AG04450 (cell line): Measurements from ENCODE around the gene TIMM23. TPM values are rescaled to one million over a fixed set of nuclear protein-coding genes. Genes with fewer than 3 reads are reported as not detected.
"Not testable (repeated sequence)": the region's sequence is repeated elsewhere in the genome, so short reads cannot be mapped to it uniquely, and the experiment has no call there.

Experiments used
- CTCF ChIA-PET: fragments of 300-600, 350-600 bp; formaldehyde crosslinking; extraction: SDS; loops from one replicate; lab custom pipeline; 2022; ENCODE audit warnings: antibody characterized with exemption, inconsistent platforms; lab: Charles Lee
- POLR2A ChIA-PET: fragments of 350-600 bp; formaldehyde crosslinking; extraction: SDS; loops from one replicate; lab custom pipeline; 2021; ENCODE audit warnings: antibody characterized with exemption, inconsistent platforms; lab: Yijun Ruan, JAX
- DNase-seq: peaks from one replicate; pipeline ENCODE4 v3.0.0-alpha.2; 2011; ENCODE audit warnings: low read depth, low spot score
- H3K27ac ChIP-seq: one replicate; pipeline ENCODE4 v1.5.1; 2012; ENCODE audit warnings: low read depth, low read length, control low read depth
- H3K27me3 ChIP-seq: one replicate; pipeline ENCODE4 v1.6.0; 2012; ENCODE audit warnings: low read length; ENCODE audit not compliant: control insufficient read depth, insufficient read depth
- H3K4me3 ChIP-seq: 2 replicates; pipeline ENCODE4 v1.5.1; 2011; ENCODE audit warnings: mild to moderate bottlenecking, low read depth, low read length, control low read depth
- H3K9me3 ChIP-seq: 2 replicates; pipeline ENCODE4 v1.5.1; 2012; ENCODE audit warnings: low read length; ENCODE audit not compliant: control insufficient read depth, insufficient read depth
- polyA minus RNA-seq: library from RNA; depleted of rRNA, polyadenylated mRNA; stranded (reverse); fragments of >200 nt; gene quantifications from 2 replicates; pipeline ENCODE4 v1.2.3, GENCODE V29; 2011; rRNA and poly(A)+ RNA removed
- polyA plus RNA-seq: library from polyadenylated mRNA; depleted of rRNA; stranded (reverse); fragments of >200 nt; gene quantifications from 2 replicates; pipeline ENCODE4 v1.2.3, GENCODE V29; 2011; rRNA removed

The TIMM23 gene, protein sequence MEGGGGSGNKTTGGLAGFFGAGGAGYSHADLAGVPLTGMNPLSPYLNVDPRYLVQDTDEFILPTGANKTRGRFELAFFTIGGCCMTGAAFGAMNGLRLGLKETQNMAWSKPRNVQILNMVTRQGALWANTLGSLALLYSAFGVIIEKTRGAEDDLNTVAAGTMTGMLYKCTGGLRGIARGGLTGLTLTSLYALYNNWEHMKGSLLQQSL
- polyA plus RNA-seq (113 and 137 TPM in 2 replicates), polyA minus RNA-seq (54.6 and 81.8 TPM in 2 replicates)

DNA sequence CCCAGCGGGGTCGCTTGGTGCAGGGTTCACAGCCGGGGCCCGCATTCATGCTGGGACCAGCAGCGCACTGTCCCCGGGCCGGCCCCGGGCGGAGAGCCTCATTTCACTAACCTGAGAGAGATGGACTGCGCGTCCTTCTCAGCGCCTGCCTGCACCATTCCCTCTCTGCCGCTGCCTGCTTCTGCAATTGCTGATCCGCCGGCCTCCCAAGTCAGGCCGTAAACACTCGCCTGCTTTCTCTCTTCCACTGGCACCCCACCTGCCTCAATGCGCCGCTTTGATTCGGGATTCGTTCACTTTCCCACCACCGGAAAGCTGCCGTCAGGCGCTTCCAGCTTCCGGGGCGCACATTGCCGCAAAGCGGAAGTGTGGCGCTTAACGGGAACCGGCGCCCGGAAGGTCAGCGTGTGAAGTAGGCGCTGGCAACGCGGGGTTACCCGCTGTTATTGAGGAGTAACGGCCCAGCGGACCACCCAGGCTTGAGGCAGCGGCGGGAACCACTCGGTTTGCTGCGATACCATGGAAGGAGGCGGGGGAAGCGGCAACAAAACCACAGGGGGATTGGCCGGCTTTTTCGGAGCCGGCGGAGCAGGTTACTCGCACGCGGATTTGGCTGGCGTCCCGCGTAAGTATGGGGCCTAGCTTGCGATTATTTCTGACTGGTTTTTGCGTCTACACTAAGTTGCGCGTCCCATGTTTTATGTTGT lies at the start of gene TIMM23:
Gene TIMM23 (plus strand): TSS at position 384 of the 707 bp plus-strand sequence. CDS start 136 bp downstream, at position 520.
- Histone ChIP-seq H3K27ac (peak within 1 kb of the TSS; percentile 39), H3K4me3 (peak within 1 kb of the TSS; percentile 77)
- H3K27me3 ChIP-seq, POLR2A ChIA-PET, CTCF ChIA-PET, H3K9me3 ChIP-seq: not testable (repeated sequence)
- peak; percentile 43 for DNase-seq

DNA sequence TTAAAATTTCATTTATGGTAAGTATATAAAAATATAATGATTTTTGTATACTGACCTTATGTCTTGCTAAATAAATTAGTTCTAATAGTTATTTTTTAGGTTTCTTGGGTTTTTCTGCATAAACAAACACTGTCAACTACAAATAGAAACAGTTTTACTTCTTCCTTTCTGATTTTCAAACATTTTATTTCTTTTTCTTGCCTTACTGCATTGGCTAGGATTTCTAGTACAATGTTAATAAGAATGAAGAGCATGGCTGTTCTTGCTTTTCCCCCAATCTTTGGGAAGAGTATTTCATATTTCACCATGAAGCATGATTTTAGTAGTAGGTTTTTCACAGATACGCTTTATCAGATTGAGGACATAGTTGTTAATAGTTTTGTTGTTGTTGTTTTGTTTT lies 45.5 kb upstream of the TIMM23 start:
- H3K27me3 ChIP-seq, CTCF ChIA-PET, H3K4me3 ChIP-seq, H3K27ac ChIP-seq, H3K9me3 ChIP-seq, POLR2A ChIA-PET, DNase-seq: not testable (repeated sequence)

DNA sequence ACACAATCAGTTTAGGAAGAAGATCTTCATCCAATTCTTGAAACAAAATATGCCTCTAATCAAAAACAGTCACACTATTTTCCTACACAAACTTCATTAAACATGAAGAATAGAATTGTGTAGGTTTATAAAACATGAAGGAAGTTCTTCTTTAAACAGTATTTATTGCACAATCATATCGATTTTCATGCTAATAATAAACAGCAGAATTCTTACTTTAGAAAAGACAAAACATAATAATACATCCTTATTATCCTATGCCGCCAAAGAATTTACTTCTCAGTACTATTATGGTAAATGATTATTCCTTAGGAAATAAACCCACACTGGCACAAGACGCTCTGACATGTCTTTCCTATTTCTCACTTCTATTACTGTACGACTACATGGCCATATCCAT lies 41.0 kb upstream of the TIMM23 start:
- POLR2A ChIA-PET = not testable (repeated sequence)

DNA sequence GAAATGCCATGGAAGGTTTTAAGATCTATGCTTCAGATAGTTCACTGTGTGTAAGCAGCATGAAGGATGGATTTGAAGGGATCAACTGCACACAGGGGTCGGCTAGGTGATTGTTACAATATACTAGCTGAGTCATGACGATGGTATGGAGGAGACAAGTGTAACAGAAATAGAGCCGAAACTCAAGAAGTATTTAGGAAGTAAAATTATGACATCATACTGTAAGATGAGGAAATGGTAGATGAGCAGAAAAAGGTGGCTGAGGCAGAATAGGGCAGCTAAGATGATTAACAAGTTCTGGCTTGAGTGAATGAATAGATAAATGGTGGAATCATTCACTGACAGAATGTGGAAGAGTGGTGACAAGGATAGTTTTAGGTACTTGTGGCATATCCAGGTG lies 37.5 kb upstream of the TIMM23 start:
- H3K4me3 ChIP-seq, CTCF ChIA-PET, POLR2A ChIA-PET, DNase-seq, H3K27ac ChIP-seq, H3K9me3 ChIP-seq, H3K27me3 ChIP-seq: not testable (repeated sequence)

More for the DNA sequence above, 41.0 kb upstream of the TIMM23 start:
- H3K9me3 ChIP-seq, H3K4me3 ChIP-seq, DNase-seq, H3K27me3 ChIP-seq, CTCF ChIA-PET, H3K27ac ChIP-seq: not testable (repeated sequence)

DNA sequence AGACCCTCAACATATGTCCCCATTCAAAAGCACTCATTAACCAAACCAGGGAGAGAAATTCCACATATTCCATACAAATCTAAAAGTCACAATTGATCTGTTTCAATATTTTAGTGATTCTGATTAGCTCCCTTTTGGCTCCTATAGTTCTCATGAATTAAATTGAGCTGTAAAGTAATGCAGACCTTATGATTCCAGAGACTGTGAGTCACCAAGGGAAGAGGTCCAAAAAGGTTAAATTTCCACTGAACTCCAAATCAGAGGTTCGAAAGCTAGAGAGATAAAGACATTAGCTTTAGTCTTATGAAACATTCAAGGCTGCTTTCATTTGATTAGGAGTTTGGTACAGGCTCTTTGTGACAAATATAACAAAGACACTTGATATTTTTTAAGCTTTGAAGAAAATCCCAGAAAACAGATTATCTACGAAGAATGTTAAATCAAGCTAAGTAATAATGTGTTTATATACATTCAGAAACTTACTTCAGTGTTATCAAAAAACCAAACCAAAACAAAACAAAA lies 33.1 kb upstream of the TIMM23 start:
- CTCF ChIA-PET, H3K9me3 ChIP-seq, POLR2A ChIA-PET, DNase-seq, H3K4me3 ChIP-seq, H3K27me3 ChIP-seq, H3K27ac ChIP-seq: not testable (repeated sequence)

DNA sequence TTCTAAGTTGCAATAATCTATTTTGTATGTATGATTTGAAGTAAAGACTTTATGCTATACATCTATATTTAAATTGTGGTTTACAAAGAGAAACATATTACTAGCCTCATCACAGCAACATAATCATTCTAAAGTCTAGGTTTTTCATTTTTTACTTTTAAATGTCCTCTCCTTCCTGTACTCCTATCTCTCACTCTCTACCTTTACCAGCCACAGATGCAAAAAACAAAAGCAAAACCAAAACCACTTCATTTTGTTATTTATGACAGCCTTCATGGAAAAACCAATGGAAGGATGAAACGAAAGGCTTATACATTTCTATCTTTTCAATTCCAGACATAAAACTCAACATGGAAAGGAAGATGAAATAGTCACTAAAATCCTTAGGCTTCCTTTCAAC lies 31.1 kb upstream of the TIMM23 start:
- CTCF ChIA-PET, H3K27me3 ChIP-seq, H3K27ac ChIP-seq, H3K4me3 ChIP-seq, POLR2A ChIA-PET, DNase-seq, H3K9me3 ChIP-seq: not testable (repeated sequence)

DNA sequence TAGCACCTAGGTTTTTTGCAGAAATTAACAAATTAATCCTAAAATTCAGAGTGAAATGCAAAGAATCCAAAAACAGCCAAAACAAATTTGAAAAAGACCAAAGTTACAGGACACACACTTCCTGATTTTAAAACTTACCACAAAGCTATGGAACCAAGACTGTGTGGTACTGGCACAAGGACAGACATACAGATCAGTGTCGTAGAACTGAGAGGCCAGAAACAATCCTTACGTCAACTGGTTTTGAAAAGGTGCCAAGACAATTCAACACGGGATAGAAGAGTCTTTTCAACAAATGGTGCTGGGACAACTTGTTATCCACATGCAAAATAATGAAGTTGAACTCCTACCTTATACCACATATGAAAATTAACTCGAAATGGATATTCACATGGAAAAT lies 26.8 kb upstream of the TIMM23 start:
- H3K27ac ChIP-seq, H3K4me3 ChIP-seq, H3K27me3 ChIP-seq, POLR2A ChIA-PET, H3K9me3 ChIP-seq, CTCF ChIA-PET, DNase-seq: not testable (repeated sequence)

- H3K27me3 ChIP-seq, DNase-seq, H3K9me3 ChIP-seq, CTCF ChIA-PET, H3K27ac ChIP-seq, H3K4me3 ChIP-seq, POLR2A ChIA-PET: not testable (repeated sequence)
Measured at GRCh38 chr10:45947363-45947762, 24.9 kb upstream of the TIMM23 start.

DNA sequence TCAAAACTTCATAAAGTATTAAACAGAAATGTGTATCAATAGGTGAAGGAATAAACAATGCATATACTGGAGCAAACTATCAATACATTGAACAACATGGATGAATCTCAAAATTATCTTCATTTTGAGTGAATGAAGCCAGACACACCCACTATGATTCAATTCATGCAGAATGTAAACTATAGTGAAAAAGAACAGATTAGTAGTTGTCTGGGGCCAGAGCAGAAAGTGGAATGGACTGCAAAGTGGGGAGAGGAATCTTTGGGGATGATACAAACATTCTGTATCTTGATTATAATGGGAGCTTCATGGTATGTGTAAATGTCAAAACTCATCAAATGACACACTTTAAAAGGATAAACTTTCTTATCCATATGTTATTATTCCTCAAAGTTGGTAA lies 23.5 kb upstream of the TIMM23 start:
- H3K4me3 ChIP-seq, H3K9me3 ChIP-seq, H3K27me3 ChIP-seq, CTCF ChIA-PET, H3K27ac ChIP-seq, POLR2A ChIA-PET, DNase-seq: not testable (repeated sequence)

DNA sequence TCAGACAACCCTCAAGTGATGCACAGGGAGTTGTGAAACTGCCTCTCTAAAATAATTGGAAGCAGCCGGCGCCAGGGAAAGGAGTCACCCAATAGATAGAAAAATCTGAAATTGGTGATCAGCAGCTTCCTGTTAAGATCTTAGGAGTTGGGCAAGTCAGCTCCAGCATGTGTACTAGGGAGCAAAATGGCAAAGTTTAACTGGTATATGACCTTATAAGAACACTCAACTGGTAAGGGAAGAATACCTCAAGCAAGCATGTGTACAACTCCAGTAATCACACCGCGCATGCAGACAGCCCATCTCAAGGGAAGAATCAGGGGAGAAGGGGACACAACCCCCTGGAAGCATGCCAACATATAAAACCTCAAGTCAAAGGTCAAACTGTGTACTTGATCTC lies 17.9 kb upstream of the TIMM23 start:
- CTCF ChIA-PET, H3K27ac ChIP-seq, H3K9me3 ChIP-seq, DNase-seq, H3K27me3 ChIP-seq, POLR2A ChIA-PET, H3K4me3 ChIP-seq: not testable (repeated sequence)

DNA sequence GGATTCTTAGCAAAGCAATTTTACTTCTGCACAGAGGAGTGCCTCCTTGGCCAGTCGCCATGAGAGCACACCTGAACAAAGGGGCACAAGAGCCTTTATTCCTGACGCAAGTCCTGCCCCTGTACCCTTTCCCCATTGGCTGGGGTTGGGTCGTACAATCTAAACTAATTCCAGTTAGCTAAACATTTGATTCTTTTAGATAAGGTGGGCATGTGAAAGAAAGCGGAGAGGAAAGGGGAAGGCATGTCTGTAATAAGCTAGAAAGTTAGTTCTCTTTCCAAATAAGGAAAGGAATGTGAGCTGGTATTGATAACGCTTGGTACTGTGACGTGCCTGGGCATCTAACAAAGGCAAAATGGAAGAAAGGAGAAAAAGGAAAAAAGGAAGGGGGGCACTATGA lies 15.7 kb upstream of the TIMM23 start:
- H3K27ac ChIP-seq, DNase-seq, H3K9me3 ChIP-seq, POLR2A ChIA-PET, H3K4me3 ChIP-seq, H3K27me3 ChIP-seq, CTCF ChIA-PET: not testable (repeated sequence)

GRCh38 chr10:45957928-45958327 lies 14.4 kb upstream of the TIMM23 start:
- H3K4me3 ChIP-seq, POLR2A ChIA-PET, H3K27me3 ChIP-seq, DNase-seq, CTCF ChIA-PET, H3K9me3 ChIP-seq, H3K27ac ChIP-seq: not testable (repeated sequence)
